ENCODE data around the gene NCDN.

Gene NCDN, protein sequence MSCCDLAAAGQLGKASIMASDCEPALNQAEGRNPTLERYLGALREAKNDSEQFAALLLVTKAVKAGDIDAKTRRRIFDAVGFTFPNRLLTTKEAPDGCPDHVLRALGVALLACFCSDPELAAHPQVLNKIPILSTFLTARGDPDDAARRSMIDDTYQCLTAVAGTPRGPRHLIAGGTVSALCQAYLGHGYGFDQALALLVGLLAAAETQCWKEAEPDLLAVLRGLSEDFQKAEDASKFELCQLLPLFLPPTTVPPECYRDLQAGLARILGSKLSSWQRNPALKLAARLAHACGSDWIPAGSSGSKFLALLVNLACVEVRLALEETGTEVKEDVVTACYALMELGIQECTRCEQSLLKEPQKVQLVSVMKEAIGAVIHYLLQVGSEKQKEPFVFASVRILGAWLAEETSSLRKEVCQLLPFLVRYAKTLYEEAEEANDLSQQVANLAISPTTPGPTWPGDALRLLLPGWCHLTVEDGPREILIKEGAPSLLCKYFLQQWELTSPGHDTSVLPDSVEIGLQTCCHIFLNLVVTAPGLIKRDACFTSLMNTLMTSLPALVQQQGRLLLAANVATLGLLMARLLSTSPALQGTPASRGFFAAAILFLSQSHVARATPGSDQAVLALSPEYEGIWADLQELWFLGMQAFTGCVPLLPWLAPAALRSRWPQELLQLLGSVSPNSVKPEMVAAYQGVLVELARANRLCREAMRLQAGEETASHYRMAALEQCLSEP

DNA sequence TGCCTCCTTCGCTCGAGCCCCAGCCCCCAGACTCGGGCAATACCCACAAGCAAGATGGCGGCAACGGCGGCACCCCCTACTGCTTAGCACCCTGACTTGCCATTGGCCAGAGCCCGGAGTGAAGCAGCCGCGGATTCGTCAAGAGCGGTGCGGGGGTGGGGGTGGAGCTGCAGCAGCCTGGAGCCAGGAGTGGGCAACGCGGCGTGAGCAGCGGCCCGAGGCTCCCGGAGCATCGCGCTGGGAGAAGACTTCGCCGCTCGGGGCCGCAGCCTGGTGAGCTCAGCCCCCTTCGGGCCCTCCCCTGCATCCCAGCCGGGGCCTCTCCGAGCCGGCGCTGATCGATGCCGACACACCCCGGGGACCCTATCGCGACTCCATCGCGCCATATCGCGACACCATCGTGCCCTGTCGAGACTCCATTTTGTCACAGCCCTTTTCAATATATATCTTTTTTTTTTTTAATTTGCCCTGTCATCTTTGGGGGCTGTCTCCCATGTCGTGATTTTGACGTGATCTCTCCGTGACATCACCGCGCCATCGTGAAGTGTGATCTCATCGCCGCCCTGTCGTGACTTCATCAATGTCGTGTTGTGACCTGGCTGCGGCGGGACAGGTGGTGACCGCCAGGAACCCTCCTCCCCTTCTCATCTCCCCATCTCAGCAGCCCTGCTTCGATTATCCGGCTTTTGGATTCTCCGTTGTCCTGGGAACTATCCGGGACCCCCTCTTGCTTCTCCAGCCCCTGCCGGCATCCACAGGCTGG is at the start of gene NCDN:
NCDN (plus strand) TSS at position 189 of the 763 bp plus-strand sequence; CDS start at position 581, 392 bp downstream.
- peak; percentile 97 for DNase-seq

DNA sequence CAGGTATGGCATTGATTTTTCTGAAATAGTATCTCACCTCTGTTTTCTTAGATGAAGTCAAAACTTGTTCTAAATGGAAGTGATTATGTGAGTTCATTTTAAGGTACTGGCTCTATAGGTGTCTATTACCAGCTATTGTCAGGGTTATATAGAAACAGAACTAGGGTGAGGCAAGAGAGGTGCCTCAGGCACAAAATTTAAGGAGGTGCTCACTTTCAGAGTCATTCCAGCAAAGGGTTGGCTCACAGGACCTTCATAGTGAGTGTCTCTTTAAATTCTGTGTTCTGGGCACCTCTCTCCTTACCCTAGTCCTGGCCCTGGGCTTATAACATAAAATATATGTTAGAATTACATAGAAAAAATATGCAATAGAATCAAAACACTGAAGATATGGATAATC is 49.7 kb upstream of the NCDN start:
- DNase-seq = no peak

DNA sequence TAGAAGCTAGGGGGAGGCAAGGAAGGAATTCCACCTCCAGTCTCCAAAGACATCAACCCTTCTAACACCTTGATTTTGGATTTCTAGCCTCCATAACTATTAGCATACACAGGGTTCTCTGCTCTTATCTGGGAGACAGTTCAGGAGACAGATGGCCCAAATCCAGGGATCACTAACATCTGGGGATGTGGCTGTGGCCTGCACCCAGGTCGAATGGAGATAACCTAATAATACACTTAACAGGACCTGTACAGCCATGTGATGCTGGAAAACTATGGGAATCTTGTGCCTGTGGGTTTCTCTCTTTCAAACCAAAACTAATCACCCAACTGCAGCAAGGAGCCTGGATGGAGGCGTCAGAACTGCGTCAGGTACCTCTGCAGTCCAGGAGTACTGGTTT is 48.0 kb upstream of the NCDN start:
- DNase-seq = no peak

DNA sequence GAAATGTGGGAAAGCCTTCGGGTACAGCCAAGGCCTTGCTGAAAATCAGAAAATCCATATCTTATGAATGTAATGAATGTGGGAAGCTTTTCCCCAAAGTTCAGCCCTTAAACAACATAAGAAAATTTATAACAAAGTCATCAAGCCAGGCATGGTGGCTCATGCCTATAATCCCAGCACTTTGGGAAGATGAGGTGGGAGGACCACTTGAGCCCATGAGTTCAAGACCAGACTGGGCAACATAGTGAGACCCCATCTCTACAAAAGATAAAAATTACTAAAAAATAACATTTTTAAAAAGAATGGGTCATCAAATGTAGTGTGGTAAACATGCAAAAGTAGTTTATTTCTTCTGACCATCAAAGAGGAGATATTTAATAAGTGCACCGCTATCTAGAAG is 46.3 kb upstream of the NCDN start:
- DNase-seq = no peak

DNA sequence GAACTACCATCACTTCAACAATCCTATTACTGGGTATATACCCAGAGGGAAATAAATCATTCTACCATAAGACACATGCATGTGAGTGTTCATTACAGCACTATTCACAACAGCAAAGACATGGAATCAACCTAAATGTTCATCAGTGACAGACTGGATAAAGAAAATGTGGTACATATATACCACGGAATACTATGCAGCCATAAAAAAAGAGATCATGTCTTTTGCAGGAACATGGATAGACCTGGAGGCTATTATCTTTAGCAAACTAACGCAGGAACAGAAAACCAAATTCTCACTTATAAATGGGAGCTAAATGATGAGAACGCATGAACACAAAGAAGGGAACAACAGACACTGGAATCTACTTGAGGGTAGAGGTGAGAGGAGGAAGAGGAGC is 39.4 kb upstream of the NCDN start:
- no peak for DNase-seq

DNA sequence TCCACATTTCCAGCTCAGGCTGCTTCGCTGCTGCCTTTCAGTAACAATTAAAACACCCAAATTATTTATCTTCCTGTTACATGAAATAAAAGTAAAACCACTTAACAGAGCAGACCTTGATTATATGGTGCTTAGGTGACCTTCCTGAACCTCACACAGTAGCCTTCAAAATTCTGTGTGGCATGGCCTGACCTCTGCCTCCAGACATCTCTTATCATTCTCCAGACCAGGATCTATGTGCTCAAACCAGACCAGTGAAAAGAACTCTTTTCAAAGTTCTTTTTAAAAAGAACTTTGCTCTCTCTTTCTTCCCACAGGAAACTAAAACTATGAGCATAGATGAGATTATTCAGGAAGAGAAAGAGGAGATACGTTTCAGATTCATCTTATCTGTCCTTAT is 38.2 kb upstream of the NCDN start:
- DNase-seq = no peak

DNA sequence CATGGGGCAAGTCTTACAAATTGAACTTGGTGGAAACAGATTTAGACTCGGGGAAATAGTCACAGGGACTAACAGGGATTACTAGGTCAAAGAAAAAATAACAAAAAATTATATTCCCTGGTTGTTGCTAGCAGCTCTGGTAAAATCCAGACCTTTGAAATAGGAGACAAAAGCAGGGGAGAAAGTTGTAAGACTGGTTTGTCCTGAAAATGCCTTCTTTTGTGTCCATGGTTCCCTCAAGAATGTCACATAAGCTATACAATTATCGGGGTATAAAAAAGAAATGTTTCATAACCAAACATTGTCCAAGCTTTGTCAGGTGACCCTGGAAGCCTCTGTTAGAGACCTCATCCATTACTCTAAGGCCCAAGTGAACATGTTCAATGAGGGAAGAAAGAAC is 33.5 kb upstream of the NCDN start:
- peak; percentile 14 for DNase-seq

DNA sequence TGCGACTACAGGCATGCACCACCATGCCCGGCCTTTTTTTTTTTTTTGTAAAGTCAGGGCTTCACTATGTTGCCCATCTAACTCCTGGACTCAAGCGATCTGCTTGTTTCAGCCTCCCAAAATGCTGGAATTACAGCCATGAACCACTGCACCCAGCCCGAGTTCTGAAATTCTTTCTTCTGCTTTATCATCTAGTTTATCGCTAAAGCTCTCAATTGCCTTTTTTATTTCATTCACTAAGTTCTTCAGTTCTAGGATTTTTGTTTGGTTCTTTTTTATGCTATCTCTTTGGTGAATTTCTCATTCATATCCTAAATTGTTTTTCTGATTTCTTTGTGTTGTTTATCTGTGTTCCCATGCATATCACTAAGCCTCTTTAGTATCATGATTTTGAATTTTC is 27.4 kb upstream of the NCDN start:
- no peak for DNase-seq

DNA sequence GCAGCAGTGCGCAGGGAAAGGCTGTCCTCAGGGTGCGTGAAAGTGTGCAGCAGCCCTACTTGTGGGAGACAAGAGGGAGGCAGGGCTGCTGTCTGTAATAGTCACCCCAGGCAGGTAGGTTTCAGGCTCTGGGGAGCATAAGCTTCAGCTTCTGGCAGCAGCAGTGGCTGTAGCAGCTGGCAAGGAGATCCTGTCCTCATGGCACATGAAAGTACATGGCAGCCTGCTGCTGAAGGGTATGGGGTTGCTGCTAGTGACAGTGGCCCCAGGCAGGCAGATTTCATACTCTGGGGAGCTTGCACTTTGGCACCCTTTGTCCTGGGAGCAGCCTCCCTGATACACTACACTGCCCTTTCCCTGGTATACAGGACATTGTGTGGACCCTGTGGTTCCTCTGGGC is 26.7 kb upstream of the NCDN start:
- no peak for DNase-seq

DNA sequence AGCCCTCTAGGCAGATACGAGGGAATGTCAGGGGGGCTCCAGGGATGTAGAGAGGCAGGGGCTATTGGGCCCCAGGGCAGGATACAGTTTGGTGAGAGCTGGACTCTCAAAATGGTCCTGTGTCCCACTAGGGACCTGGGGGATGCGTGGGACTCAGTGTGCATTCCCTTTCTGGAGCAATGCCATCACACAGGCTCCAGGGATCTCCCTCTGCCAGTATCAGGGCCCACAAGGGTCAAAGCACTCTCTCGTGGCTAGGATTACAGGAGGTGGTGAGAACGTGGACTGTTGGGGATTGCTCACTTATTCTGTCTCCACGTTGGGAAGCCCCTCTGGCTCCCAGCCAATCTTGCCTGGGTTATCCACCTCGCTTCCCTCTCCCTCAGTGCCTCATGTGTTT is 26.2 kb upstream of the NCDN start:
- no peak for DNase-seq

DNA sequence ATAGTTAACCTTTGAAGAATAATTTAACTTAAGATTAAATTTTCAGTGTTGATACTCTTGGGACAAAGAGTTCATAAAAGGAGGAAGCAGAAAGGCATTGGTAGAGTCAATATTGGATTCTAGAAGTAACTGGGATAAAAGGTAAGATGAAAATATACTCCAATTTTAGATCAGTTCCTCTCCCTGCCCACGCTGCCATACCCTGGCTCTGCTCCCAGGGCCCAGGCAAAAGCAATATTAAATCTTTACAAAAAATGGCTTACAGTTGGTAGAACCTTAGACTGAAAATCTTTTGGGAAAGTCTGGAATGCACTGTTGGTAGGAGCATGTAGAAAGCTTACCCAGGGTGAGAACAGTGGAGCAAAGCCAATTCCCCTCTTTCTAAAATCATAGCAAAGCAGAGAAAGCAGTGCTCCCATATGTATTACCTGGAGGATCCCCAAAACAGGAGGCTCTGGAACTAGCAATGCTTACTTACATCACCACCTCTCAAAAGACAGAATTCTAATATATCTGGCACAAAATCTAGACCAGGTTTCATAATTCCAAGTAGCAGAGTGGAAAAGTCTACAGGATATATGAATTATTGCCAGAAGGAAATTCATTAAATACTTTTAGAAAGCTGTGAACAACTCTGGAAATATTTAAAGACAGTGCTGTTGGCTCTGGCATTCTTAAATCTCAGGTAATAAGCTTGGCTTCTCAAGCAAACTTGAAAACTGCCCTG is 24.9 kb upstream of the NCDN start:
- DNase-seq = no peak

DNA sequence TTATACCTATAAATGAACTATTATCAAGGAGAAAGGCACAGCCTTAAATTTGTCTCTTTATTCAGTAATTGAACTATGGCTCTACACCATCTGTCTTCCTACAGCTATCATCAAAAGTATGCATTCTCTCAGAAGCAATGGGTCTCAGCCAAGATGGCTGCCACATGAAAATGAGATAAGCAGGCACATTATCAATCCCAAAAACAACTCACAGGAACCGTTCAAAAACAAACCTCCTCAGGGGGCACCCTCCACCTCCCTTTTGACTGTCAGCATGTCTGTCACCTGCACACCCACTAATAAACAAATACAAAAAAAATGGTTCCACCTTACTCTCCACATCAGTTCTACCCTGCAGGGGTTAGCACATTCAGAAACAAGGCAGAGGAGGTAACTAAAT is 24.0 kb upstream of the NCDN start:
- DNase-seq = no peak

DNA sequence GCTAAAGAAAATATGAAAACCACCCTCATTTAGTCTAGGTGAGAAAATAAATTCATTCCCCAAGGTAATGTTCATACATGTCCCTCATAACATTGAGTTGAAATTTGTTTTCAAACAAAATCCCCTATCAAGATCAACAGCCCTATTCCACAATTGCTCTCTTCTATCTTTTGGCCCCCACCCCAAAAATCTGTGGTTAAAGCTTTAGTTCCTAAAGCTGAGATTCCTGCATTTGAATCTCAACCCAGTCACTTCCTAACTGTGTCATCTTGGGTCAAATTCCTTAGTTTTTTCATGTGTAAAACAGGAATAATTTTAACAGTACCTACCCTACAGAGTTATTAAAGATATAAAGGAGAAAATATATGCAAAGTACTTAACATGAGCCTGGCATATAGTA is 22.4 kb upstream of the NCDN start:
- no peak for DNase-seq

DNA sequence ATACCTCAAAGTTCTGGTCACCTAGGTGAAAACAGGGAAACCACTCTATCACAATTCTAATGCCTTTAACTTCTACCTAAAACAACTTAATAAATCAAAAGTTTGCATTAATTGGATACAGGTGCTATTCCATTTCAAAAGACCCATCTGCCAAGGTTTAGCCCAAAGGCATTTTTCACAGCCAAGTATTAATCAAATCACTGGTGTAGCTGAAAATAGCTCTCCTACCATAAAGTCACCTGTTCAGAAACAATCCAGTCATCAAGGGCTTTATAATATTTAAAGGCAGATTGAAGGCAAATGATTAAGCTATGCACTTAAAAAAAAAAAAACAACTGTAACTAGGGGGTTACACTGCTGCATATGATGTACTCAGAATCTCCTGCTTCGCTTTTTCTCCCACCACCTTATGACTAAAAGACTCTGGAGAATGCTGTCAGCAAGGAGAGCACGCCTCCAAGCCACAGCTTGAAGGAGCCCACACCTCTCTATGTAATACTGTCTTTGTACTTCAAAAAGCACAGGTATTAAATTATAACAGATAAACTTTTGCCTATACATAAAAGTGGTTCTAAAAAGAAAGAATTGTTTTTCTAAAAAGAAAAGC is 20.9 kb upstream of the NCDN start:
- no peak for DNase-seq

DNA sequence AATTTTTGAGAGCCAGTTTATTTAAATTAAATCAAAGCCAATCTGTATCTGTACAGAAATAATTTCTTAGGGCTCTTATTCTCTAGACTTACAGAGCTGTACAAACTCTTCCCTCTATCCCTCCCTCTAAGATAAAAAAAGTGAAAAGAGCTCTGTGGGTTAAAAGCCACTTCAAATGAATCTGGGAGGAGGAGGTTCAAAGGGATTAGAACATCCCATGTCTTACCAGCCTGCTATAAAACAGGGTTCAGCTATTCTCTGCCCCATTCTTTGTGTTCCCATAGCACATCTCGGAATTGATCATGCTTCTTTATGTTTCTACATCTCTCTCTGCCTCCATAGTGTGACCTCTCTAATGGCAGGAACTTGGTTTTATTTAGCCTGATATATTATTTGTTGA is 19.8 kb upstream of the NCDN start:
- no peak for DNase-seq

DNA sequence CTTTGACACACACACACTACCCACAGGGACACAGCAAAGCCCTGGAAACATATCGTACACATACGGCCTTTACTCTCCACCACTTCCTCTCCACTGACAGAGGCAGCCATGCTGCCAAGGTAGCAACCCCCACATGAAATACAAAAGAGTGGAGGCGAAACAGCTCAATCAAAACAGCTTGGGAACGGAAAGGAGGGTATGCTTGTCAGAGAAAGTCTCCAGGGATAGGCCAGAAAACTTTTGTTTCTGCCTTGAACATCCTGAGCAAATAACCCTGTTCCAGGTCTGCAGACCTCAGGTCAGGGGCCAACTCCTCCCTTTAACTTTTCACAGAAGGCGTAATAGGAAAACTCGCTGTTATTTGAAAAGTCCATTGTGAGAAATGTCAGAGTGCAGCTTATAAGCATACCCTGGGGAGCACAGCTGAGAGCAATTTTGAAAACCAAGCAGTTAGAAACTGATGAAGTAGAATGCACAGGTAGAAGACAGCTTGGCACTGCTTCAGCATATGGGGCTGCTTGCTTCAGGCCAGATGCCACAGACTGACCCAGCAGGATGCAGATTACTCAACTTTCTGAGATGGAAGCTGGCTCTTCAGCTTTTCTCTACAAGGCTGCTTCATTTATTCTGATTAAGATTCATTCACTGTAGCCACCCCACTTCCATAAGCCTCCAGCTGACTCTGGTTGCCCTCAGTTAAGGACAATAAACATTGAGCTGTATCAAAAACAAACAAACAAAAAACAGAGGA is 18.4 kb upstream of the NCDN start:
- peak; percentile 71 for DNase-seq

DNA sequence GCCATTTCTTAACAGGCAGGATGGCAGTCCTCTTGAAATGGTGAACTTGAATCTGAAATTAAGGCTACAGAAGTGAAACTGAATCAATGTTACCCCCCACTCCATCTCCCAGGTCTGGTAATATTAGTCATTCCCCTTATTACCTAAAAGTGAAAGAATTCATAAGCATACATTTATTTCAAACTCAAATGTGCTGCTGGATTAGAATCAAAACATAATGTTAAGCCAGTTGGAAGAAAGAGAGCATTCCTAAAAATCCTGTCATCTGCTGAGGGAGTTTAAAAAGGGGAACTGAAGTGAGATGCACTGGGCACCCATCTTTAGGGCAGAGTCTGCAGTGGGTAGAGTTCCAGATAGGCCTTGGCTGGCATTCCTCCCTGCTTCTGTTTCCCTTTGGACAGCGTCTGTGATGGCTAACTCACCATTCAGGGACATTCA is 17.8 kb upstream of the NCDN start:
- DNase-seq = no peak

DNA sequence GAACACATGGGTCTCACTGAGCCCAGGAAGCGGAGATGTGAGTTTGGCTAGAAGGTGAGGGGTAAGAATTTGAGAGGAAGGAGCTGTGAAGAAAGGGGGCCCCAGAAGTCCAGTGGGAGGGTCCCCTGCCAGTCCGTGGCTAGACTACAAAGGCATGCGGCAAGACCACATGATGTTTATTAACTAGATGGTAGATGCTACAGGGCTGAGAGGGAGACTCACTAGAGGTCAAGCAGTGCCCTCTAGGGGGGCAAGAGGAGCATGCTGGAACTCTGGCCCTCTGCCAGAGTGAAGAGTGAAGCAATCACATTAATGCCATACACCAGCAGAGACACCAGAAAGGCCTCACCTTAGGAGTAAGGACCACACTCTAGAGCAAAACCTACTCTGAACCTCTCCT is 12.6 kb upstream of the NCDN start:
- DNase-seq = peak; percentile 41

DNA sequence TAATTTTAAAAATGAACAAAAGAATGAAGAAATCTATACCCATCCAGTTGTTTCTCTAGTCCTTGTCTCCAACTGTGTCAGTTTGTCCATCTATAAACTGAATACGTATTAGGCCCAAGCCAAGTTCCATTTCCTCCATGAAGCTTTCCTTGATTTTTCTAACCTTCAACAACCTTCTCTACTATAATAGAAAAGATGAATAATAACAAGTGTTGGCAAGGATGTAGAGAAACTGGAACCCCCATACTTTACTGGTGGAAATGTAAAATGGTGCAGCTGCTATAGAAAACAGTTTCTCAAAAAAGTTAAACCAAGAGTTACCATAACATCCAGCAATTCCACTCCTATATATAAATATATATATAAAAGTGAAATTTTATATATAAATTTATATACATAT is 11.0 kb upstream of the NCDN start:
- DNase-seq = no peak

DNA sequence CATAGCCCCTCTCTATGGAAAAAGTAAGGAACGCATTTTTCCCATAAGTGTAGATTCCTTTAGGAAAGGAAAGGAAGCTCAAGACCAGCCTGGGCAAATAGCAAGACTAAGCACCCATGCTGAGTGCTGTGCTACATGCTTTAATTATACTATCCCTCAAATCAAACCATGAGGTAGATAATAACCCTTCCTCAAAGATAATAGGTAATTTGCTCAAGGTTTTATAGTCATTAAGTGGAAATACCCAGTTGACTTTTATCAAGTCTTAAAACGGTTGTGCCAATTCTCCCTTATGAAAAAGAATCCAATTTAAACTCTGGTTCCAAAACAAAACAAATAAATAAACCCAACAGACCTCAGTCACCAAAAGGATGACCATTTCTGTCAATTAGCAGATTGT is 3.7 kb upstream of the NCDN start:
- DNase-seq = no peak

DNA sequence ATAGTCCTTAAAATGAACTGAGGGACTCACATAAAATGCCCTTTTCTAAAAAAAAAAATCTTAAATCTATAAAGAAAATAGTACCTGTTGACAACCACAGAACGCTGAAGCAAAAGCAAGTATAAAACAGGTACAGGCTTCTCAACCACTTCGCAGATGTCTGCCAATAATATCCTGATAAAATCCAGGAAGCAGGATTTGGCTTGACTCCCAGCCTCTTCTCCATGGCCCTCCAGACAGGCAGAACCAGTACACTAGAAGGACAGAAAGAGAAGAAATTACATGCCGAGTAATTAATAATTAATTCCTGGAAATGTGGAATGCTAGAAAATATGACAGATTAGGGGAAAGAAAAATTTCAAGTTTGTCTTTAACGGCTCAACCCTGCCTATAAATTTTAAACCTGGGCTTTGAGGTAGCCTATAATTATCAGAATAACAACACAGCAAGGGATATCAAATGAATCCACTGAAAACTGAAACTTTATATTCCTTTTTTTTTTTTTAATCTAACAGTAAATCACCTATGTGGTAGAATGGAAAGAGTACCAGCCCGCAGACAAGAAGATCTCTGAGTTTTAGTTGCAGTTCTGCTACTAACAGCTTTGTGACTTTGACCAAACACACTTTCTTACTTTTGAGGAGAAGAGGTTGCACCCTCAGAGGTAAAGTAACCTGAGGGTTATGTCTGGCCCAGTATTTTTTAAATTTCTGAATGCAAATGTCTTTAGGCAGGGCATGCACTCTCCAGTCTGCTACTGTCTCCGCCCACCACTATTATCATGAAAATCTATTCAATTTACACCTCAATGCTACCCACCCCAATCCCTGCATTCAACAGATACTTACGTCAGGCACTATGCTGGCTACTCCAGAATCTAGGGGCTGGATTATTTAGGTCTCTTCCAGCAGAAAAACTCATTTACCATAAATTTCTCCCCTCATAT is 3.1 kb upstream of the NCDN start:
- DNase-seq = peak; percentile 68
